Stimulated activated CD4-positive, alpha-beta T cell treated with anti-CD3 and anti-CD28 coated beads, Interleukin-4, amount 100 ng/mL, for 4 hours (primary cell): ENCODE results near the gene FAM3D.
"Not testable (repeated sequence)": the region's sequence is repeated elsewhere in the genome, so short reads cannot be mapped to it uniquely, and the experiment has no call there.

Source experiments
- DNase-seq, 2 experiments: peaks; one replicate each; pipeline ENCODE4 v3.0.0-alpha.2; 2020

FAM3D gene

GRCh38 chr3:58683001-58683458, 16.5 kb upstream of the FAM3D start:
- DNase-seq, result no peak

- DNase-seq, result no peak
Measured at GRCh38 chr3:58681863-58682262, 15.3 kb upstream of the FAM3D start.

GRCh38 chr3:58680879-58681525, 14.4 kb upstream of the FAM3D start:
- no peak for DNase-seq

- DNase-seq, result no peak
Measured at GRCh38 chr3:58679974-58680666, 13.5 kb upstream of the FAM3D start.

GRCh38 chr3:58679446-58679845, 12.9 kb upstream of the FAM3D start:
- no peak for DNase-seq

- DNase-seq, result not testable (repeated sequence)
Measured at GRCh38 chr3:58678177-58678970, 11.8 kb upstream of the FAM3D start.

GRCh38 chr3:58672880-58673279, 6.3 kb upstream of the FAM3D start:
- DNase-seq, result no peak

GRCh38 chr3:58672451-58672850, 5.9 kb upstream of the FAM3D start:
- no peak for DNase-seq

- no peak for DNase-seq
Measured at GRCh38 chr3:58670506-58671135, 4.0 kb upstream of the FAM3D start.

- DNase-seq, result no peak
Measured at GRCh38 chr3:58668247-58668646, 1.7 kb upstream of the FAM3D start.

GRCh38 chr3:58667704-58668103, 1.1 kb upstream of the FAM3D start:
- DNase-seq, result no peak

GRCh38 chr3:58667229-58667628, 655 bp upstream of the FAM3D start:
- no peak for DNase-seq

- DNase-seq, result no peak
Measured at GRCh38 chr3:58665405-58665804, 1.2 kb downstream of the FAM3D start.

- no peak for DNase-seq
Measured at GRCh38 chr3:58664611-58665010, 2.0 kb downstream of the FAM3D start.

GRCh38 chr3:58661836-58662420, 4.6 kb downstream of the FAM3D start:
- DNase-seq, result no peak

- DNase-seq, result no peak
Measured at GRCh38 chr3:58660998-58661397, 5.6 kb downstream of the FAM3D start.

GRCh38 chr3:58659051-58659675, 7.4 kb downstream of the FAM3D start:
- DNase-seq, result no peak

GRCh38 chr3:58658508-58658907, 8.1 kb downstream of the FAM3D start:
- no peak for DNase-seq

- DNase-seq, result no peak
Measured at GRCh38 chr3:58657571-58658141, 8.9 kb downstream of the FAM3D start.

GRCh38 chr3:58657036-58657520, 9.5 kb downstream of the FAM3D start:
- DNase-seq, result no peak

- DNase-seq, result no peak
Measured at GRCh38 chr3:58656631-58657030, 9.9 kb downstream of the FAM3D start.

- DNase-seq, result no peak
Measured at GRCh38 chr3:58654466-58654865, 12.1 kb downstream of the FAM3D start.
